Measurements from ENCODE around the gene MPV17. TPM values are rescaled to one million over a fixed set of nuclear protein-coding genes. Genes with fewer than 3 reads are reported as not detected.

Gene MPV17
- total RNA-seq (2022; extraction: Qiagen RNA extraction): 71.0 to 91.6 TPM (median 84.4 TPM) in 5 replicates

GRCh38 chr2:27322766-27323595, at the start of gene MPV17:
Gene MPV17 (minus strand): TSS chr2:27323097. CDS start chr2:27322517, 580 bp downstream.

GRCh38 chr2:27370026-27370815, 47.3 kb upstream of the MPV17 start, which contains the start of the genes EIF2B4 and SNX17:
Gene EIF2B4 (minus strand): TSS chr2:27370338. CDS start chr2:27370314, 24 bp downstream.
Gene SNX17 (plus strand): TSS chr2:27370616. CDS start chr2:27370744, 128 bp downstream.

GRCh38 chr2:27356382-27357181, 33.7 kb upstream of the MPV17 start, which contains the start of gene GTF3C2:
Gene GTF3C2 (minus strand): TSS chr2:27356764. CDS start chr2:27343554, 13,210 bp downstream.

GRCh38 chr2:27308359-27308881, 14.5 kb downstream of the MPV17 start, which contains the start of gene UCN:
Gene UCN (minus strand): TSS chr2:27308445. CDS start chr2:27307895, 550 bp downstream.

GRCh38 chr2:27281855-27282559, 40.9 kb downstream of the MPV17 start, which contains the start of gene TRIM54:
Gene TRIM54 (plus strand): TSS chr2:27282429. CDS start chr2:27282732, 303 bp downstream.

DNA sequence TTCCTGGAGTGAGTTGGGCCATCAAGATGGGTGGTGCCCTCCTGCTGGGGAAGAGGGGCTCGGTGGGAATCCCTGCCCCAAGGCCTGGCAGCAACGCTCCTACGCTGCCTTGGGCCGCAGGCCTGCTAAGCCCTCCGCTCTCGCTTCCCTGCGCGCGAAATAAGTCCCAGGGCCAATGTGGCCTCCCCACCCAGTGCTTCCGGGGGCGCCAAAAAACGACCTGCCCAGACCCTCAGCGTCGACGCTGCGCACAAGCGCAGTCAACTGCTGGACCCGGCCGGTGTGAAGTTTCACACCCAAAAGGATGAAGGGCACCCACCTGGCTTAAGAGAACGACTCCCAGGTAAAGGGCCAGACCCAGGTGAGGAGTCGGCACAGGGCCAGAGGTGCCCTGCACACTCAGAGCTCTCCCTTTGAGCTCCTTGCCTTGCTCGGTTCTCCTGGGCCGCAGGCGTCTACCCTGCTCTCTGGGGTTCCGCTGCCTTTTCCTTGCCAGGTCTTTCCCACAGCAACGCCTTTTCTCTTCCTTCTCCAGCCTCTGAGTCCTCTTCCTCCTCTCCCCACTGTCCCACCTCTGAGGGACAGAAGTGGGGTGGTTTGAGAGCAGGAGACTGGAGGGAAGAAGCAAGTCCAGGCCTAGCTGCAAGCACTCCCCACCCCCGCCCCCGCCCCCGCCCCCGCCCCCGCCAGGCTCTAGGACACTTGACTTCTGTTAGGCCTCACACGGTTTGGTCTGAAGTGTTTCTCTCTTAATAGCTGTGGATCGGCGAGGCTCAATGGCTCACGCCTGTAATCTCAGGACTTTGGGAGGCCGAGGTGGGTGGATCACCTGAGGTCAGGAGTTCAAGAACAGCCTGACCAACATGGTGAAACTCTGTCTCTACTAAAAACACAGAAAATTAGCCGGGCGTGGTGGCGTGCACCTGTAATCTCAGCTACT, 47.4 kb downstream of the MPV17 start, which contains the start of gene DNAJC5G:
TSS of gene DNAJC5G (plus strand) at position 223 of the 940 bp plus-strand sequence. CDS start 1,296 bp downstream, outside the sequence.

DNA sequence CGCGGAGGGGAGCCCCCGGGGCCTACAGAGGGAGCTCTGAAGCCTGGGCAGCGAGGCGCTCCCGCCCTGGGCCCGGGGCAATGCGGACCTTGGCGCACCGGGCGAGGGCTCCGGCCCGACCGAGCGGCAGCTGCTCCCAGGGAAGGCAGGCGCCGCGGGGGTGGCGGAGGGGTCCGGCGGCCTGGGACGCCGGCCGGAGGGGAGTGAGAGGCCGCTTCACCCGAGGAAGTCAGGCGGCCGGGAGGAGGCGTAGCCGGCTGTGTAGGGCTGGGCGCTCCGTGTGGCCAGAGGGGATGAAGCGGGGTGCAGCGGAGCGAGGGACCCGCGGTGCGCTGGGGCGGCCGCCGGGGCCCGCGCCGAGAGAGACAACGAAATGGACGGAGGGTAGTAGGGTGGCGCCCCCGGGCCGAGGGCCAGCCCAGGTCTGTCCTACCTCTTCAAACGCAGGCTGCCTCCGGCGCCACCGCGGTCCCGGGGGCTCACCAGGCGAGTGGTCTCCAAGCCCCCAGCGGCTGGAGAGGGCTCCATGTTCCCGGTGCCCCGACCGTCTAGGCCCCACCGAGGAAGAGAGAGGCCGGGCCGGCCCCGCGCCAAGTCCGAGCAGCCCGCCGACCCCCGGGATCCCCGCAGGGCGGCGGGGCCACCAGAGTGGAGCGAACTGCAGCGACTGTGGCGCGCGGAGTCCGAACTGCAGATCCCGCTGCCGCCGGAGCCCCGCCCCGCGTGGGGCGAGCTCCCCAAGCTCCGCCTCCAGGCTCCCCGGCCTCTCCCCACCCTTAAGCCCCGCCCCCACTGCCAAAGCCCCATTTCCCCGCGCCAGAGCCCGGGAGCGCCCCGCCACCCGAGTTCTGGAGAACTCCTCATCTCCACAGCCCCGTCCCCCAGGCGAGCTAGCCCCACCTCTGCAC, 60.3 kb downstream of the MPV17 start, which contains the start of gene SLC30A3:
TSS of gene SLC30A3 (minus strand) at position 669 of the 908 bp plus-strand sequence. CDS start at position 528, 141 bp downstream.

Other genes with a start within 250 kb of the MPV17 start
- gene EMILIN1, start 244.5 kb downstream of the MPV17 start, total RNA-seq (2022; extraction: Qiagen RNA extraction): 0.21 to 0.56 TPM (median 0.46 TPM) in 5 replicates
- 7.2 to 11.4 TPM (median 9.8 TPM) in 5 replicates for gene KHK, start 236.3 kb downstream of the MPV17 start, total RNA-seq (2022; extraction: Qiagen RNA extraction)
- 6.8 to 7.9 TPM (median 7.3 TPM) in 5 replicates for gene CGREF1, start 204.0 kb downstream of the MPV17 start, total RNA-seq (2022; extraction: Qiagen RNA extraction)
- gene ABHD1, start 199.3 kb downstream of the MPV17 start, total RNA-seq (2022; extraction: Qiagen RNA extraction): 1.3 to 1.6 TPM (median 1.3 TPM) in 5 replicates
- 44.7 to 60.6 TPM (median 57.0 TPM) in 5 replicates for gene PREB, start 188.5 kb downstream of the MPV17 start, total RNA-seq (2022; extraction: Qiagen RNA extraction)
- not detected in 5 replicates for gene PRR30, start 183.7 kb downstream of the MPV17 start, total RNA-seq (2022; extraction: Qiagen RNA extraction)
- gene TCF23, start 174.1 kb downstream of the MPV17 start, total RNA-seq (2022; extraction: Qiagen RNA extraction): not detected in 5 replicates
- gene ATRAID, start 111.1 kb downstream of the MPV17 start, total RNA-seq (2022; extraction: Qiagen RNA extraction): 211 to 221 TPM (median 213 TPM) in 5 replicates
- gene SLC5A6, start 110.8 kb downstream of the MPV17 start, total RNA-seq (2022; extraction: Qiagen RNA extraction): 56.8 to 66.0 TPM (median 63.6 TPM) in 5 replicates
- gene CAD, start 105.7 kb downstream of the MPV17 start, total RNA-seq (2022; extraction: Qiagen RNA extraction): 49.7 to 63.9 TPM (median 61.7 TPM) in 5 replicates
- 2.6 to 3.4 TPM (median 3.2 TPM) in 5 replicates for gene SLC30A3, start 60.0 kb downstream of the MPV17 start, total RNA-seq (2022; extraction: Qiagen RNA extraction)
- gene DNAJC5G, start 47.7 kb downstream of the MPV17 start, total RNA-seq (2022; extraction: Qiagen RNA extraction): not detected in 5 replicates
- 0.82 to 1.2 TPM (median 0.95 TPM) in 5 replicates for gene TRIM54, start 40.7 kb downstream of the MPV17 start, total RNA-seq (2022; extraction: Qiagen RNA extraction)
- 1.2 to 2.5 TPM (median 1.8 TPM) in 5 replicates for gene UCN, start 14.7 kb downstream of the MPV17 start, total RNA-seq (2022; extraction: Qiagen RNA extraction)
- 56.0 to 61.4 TPM (median 59.5 TPM) in 5 replicates for gene GTF3C2, start 33.7 kb upstream of the MPV17 start, total RNA-seq (2022; extraction: Qiagen RNA extraction)
- 52.8 to 60.6 TPM (median 55.7 TPM) in 5 replicates for gene EIF2B4, start 47.2 kb upstream of the MPV17 start, total RNA-seq (2022; extraction: Qiagen RNA extraction)
- gene SNX17, start 47.5 kb upstream of the MPV17 start, total RNA-seq (2022; extraction: Qiagen RNA extraction): 135 to 144 TPM (median 142 TPM) in 5 replicates
- 11.8 to 14.7 TPM (median 13.8 TPM) in 5 replicates for gene ZNF513, start 57.6 kb upstream of the MPV17 start, total RNA-seq (2022; extraction: Qiagen RNA extraction)
- gene PPM1G, start 86.5 kb upstream of the MPV17 start, total RNA-seq (2022; extraction: Qiagen RNA extraction): 156 to 166 TPM (median 158 TPM) in 5 replicates
- 122 to 134 TPM (median 129 TPM) in 5 replicates for gene NRBP1, start 105.5 kb upstream of the MPV17 start, total RNA-seq (2022; extraction: Qiagen RNA extraction)
- 0.47 to 0.72 TPM (median 0.61 TPM) in 4 of 5 replicates, not detected in the other for gene KRTCAP3, start 119.3 kb upstream of the MPV17 start, total RNA-seq (2022; extraction: Qiagen RNA extraction)
- 7.7 to 8.7 TPM (median 8.3 TPM) in 5 replicates for gene IFT172, start 166.6 kb upstream of the MPV17 start, total RNA-seq (2022; extraction: Qiagen RNA extraction)
- 4.2 to 5.4 TPM (median 4.5 TPM) in 5 replicates for gene FNDC4, start 172.1 kb upstream of the MPV17 start, total RNA-seq (2022; extraction: Qiagen RNA extraction)
- gene GCKR, start 173.7 kb upstream of the MPV17 start, total RNA-seq (2022; extraction: Qiagen RNA extraction): 0.10 to 0.42 TPM (median 0.32 TPM) in 5 replicates

All from A549 treated with AZD2906 at 1 μM for 4 hours (cell line).